ENCODE measurements around the gene HAUS8. TPM values are rescaled to one million over a fixed set of nuclear protein-coding genes. Genes with fewer than 3 reads are reported as not detected.

The HAUS8 gene
- total and polyA plus RNA-seq, 2 donors (not counting 1 experiment from before 2014, with no cell fraction given), result 17.6 to 24.9 TPM

GRCh38 chr19:17105556-17105955 lies 30.3 kb upstream of the HAUS8 start:
- Histone ChIP-seq H3K9me3 (ENCODE audit: control extremely low read depth in 1 of 3, control insufficient read depth in 2 of 3, insufficient read depth in 1 of 3, low read length in 2 of 3) (peaks cover 0 to 16% (median 5%) of the 10 kb centered on the region in 3 donors), H3K36me3 (replicated peaks in 1 of 2; ENCODE audit: control extremely low read depth in 1 of 2, control insufficient read depth in 1 of 2, extremely low read depth in 1 of 2, insufficient read depth in 2 of 2, low read length in 1 of 2) (peaks cover 4 to 42% of the 10 kb centered on the region in 2 experiments), H3K27ac (ENCODE audit: low read length in 2 of 2) (peak overlapping the region; percentile 51 to 56), H3K9ac (ENCODE audit: low read length) (no peak overlapping the region), H3K4me1 (ENCODE audit: control insufficient read depth in 2 of 2, insufficient read depth in 2 of 2, low read length in 2 of 2) (peaks cover 67 to 87% of the 10 kb centered on the region in 2 donors), H3K4me2 (replicated peaks; ENCODE audit: low read depth, low read length, poor library complexity, severe bottlenecking) (peak overlapping the region; percentile 60), H2AFZ (ENCODE audit: insufficient read depth, low read depth, low read length, poor library complexity, severe bottlenecking) (no peak overlapping the region), H4K20me1 (ENCODE audit: control insufficient read depth, insufficient read depth, low read length, poor library complexity, severe bottlenecking) (peaks cover 45% of the 10 kb centered on the region), H3K4me3 (ENCODE audit: control extremely low read depth in 1 of 5, extremely low read depth in 1 of 5, insufficient read depth in 1 of 5, low read depth in 2 of 5, low read length in 4 of 5) (peak overlapping the region in 1 of 5 experiments; percentile 37), H3K79me2 (ENCODE audit: control insufficient read depth, insufficient read depth, low read length) (peaks cover 84% of the 10 kb centered on the region), H3K27me3 (replicated peaks in 1 of 4; ENCODE audit: control extremely low read depth in 1 of 4, control insufficient read depth in 3 of 4, insufficient read depth in 4 of 4, low read length in 3 of 4) (no peaks in the 10 kb centered on the region)
- Mint-ChIP-seq H3K9me3 (ENCODE audit: insufficient read depth) (no peaks in the 10 kb centered on the region), H3K4me1 (peaks cover 79% of the 10 kb centered on the region), H3K27me3 (no peaks in the 10 kb centered on the region), H3K4me3 (peak overlapping the region; percentile 77), H3K27ac (peak overlapping the region; percentile 92)
- intact Hi-C loops (cut with micrococcal nuclease), result no loop called here
- TF ChIP-seq EZH2 (IDR thresholded peaks at IDR 0.05; ENCODE audit: borderline replicate concordance, insufficient read depth, low read depth, low read length, poor library complexity, severe bottlenecking) (no peak), CTCF (IDR thresholded peaks at IDR 0.05) (no peak)
- ATAC-seq (ENCODE audit: low read depth) (peak; percentile 16), DNase-seq (peak; percentile 64)
- 13% methylated on average over 2 of the region's 3 CpGs for WGBS (ENCODE audit: insufficient coverage)
- ChIA-PET POLR2A (interaction anchor here (0.6 kb wide), 1 partner anchor 8 kb away, joined by 3 read pairs; no protein-coding TSS in a partner anchor), CTCF (interaction anchor here (0.5 to 1.4 kb wide), 7 partner anchors 10 to 99 kb away, joined by 3 to 6 read pairs (median 4); no protein-coding TSS in a partner anchor)

GRCh38 chr19:17104679-17105078 lies 29.4 kb upstream of the HAUS8 start:
- Histone ChIP-seq H3K27ac (ENCODE audit: low read length in 2 of 2) (peak overlapping the region; percentile 25 to 56), H3K9me3 (ENCODE audit: control extremely low read depth in 1 of 3, control insufficient read depth in 2 of 3, insufficient read depth in 1 of 3, low read length in 2 of 3) (peaks cover 0 to 16% (median 5%) of the 10 kb centered on the region in 3 donors), H3K4me1 (ENCODE audit: control insufficient read depth in 2 of 2, insufficient read depth in 2 of 2, low read length in 2 of 2) (peaks cover 60 to 80% of the 10 kb centered on the region in 2 donors), H3K36me3 (replicated peaks in 1 of 2; ENCODE audit: control extremely low read depth in 1 of 2, control insufficient read depth in 1 of 2, extremely low read depth in 1 of 2, insufficient read depth in 2 of 2, low read length in 1 of 2) (peaks cover 4 to 42% of the 10 kb centered on the region in 2 experiments), H3K4me3 (ENCODE audit: control extremely low read depth in 1 of 5, extremely low read depth in 1 of 5, insufficient read depth in 1 of 5, low read depth in 2 of 5, low read length in 4 of 5) (no peak overlapping the region), H4K20me1 (ENCODE audit: control insufficient read depth, insufficient read depth, low read length, poor library complexity, severe bottlenecking) (peaks cover 51% of the 10 kb centered on the region), H3K9ac (ENCODE audit: low read length) (no peak overlapping the region), H3K4me2 (replicated peaks; ENCODE audit: low read depth, low read length, poor library complexity, severe bottlenecking) (peak overlapping the region; percentile 60), H3K27me3 (replicated peaks in 1 of 4; ENCODE audit: control extremely low read depth in 1 of 4, control insufficient read depth in 3 of 4, insufficient read depth in 4 of 4, low read length in 3 of 4) (no peaks in the 10 kb centered on the region), H2AFZ (ENCODE audit: insufficient read depth, low read depth, low read length, poor library complexity, severe bottlenecking) (no peak overlapping the region), H3K79me2 (ENCODE audit: control insufficient read depth, insufficient read depth, low read length) (peaks cover 88% of the 10 kb centered on the region)
- peaks cover 72% of the 10 kb centered on the region for H3K4me1 Mint-ChIP-seq
- H3K4me3 Mint-ChIP-seq, result peak overlapping the region; percentile 57
- TF ChIP-seq CTCF (IDR thresholded peaks at IDR 0.05), result no peak
- no peak for TF ChIP-seq EZH2 (IDR thresholded peaks at IDR 0.05; ENCODE audit: borderline replicate concordance, insufficient read depth, low read depth, low read length, poor library complexity, severe bottlenecking)
- H3K27me3 Mint-ChIP-seq, result no peaks in the 10 kb centered on the region
- peak overlapping the region; percentile 92 for H3K27ac Mint-ChIP-seq
- ATAC-seq (ENCODE audit: low read depth) (no peak), DNase-seq (no peak)
- ChIA-PET CTCF (interaction anchor here (1.0 to 1.4 kb wide), 6 partner anchors 9 to 32 kb away, joined by 3 to 6 read pairs (median 4); no protein-coding TSS in a partner anchor), POLR2A (no interaction called here)
- intact Hi-C loops (cut with micrococcal nuclease), result no loop called here
- H3K9me3 Mint-ChIP-seq (ENCODE audit: insufficient read depth), result no peaks in the 10 kb centered on the region
- WGBS (ENCODE audit: insufficient coverage), result 80% methylated on average over 1 of the region's 7 CpGs
